Gastrocnemius medialis (tissue), 4 donors: Measurements from ENCODE around the gene TGFA. TPM values are rescaled to one million over a fixed set of nuclear protein-coding genes. Genes with fewer than 3 reads are reported as not detected.

Experiments used
- ATAC-seq, 2 donors: fragments of 150-250 bp; one replicate each; pipeline ENCODE4 v1.9.1; 2016
- DNase-seq, 2 donors: peaks; one replicate each; pipeline ENCODE4 v3.0.0-alpha.2; 2019
- H3K27ac ChIP-seq, 4 donors: fragments of 200-600 bp; sonication (generic); 1 replicate in 1 of 4; 2 replicates in 3 of 4; pipeline ENCODE4 v1.5.1; 2016 to 2018; ENCODE audit warnings: mild to moderate bottlenecking in 2 of 4, moderate library complexity in 1 of 4
- H3K27me3 ChIP-seq, 3 donors: fragments of 200-600 bp; sonication (generic) in 2 of 3; 1 replicate in 1 of 3; 2 replicates in 2 of 3; pipeline versions ENCODE4 v1.5.1 to v1.6.0; 2016 to 2019; ENCODE audit warnings: mild to moderate bottlenecking in 1 of 3, moderate library complexity in 1 of 3
- H3K36me3 ChIP-seq, 2 donors: fragments of 200-600 bp; sonication (generic) in 1 of 2; one replicate each; pipeline ENCODE4 v1.5.1; 2017 to 2018
- H3K4me1 ChIP-seq, 2 donors: fragments of 200-600 bp; sonication (generic) in 1 of 2; one replicate each; pipeline ENCODE4 v1.5.1; 2016 to 2017; ENCODE audit warnings: mild to moderate bottlenecking in 2 of 2
- H3K4me3 ChIP-seq, 4 donors: fragments of 200-600 bp; sonication (generic) in 3 of 4; 1 replicate in 1 of 4; 2 replicates in 3 of 4; pipeline ENCODE4 v1.5.1; 2016 to 2019; ENCODE audit warnings: mild to moderate bottlenecking in 2 of 4
- H3K9me3 ChIP-seq, 3 donors: fragments of 200-600 bp; sonication (generic) in 2 of 3; 1 replicate in 1 of 3; 2 replicates in 2 of 3; pipeline ENCODE4 v1.5.1; 2016 to 2019
- CTCF ChIP-seq, 5 experiments: fragments of 450-650 bp in 3 of 5; fragments of 200-600 bp in 2 of 5; sonication (generic) in 2 of 5; IDR thresholded peaks in 4 of 5; conservative IDR thresholded peaks in 1 of 5; 1 replicate in 4 of 5; 2 replicates in 1 of 5; pipeline ENCODE4 v1.5.1; 2016 to 2019; ENCODE audit warnings: antibody characterized with exemption in 5 of 5, mild to moderate bottlenecking in 3 of 5, moderate library complexity in 3 of 5
- POLR2A ChIP-seq, 2 donors: fragments of 450-650 bp; IDR thresholded peaks; one replicate each; pipeline ENCODE4 v1.6.1; 2017; ENCODE audit warnings: antibody characterized with exemption in 2 of 2, mild to moderate bottlenecking in 2 of 2, moderate library complexity in 2 of 2
- in situ Hi-C, 4 donors: fragments of 200-750 bp; cut with MboI; loops; one replicate each; pipeline versions ENCODE4 v1.15.0 to v1.8.0; 2017; ENCODE audit warnings: low sequenced_read_pairs in 4 of 4
- intact Hi-C: fragments of 100-400 bp; cut with DNase I; formaldehyde crosslinking; loops from one replicate; pipeline ENCODE4 v1.15.1; 2023; ENCODE audit warnings: low total_unique reads
- total RNA-seq, 4 donors: library from RNA; depleted of rRNA; stranded (reverse); fragments of >200 nt; gene quantifications; one replicate each; pipeline versions ENCODE4 v1.1.0 to v1.2.3, GENCODE V29; 2016

TGFA gene
- total RNA-seq, 4 donors from 2014 or later, result 0.05 to 0.26 (median 0.18) TPM; not detected in 1

- peaks cover 0 to 3% (median 0%) of the 10 kb centered on the region in 3 donors for H3K27me3 ChIP-seq
- in situ Hi-C loops, result no loop called here
- ATAC-seq (no peak), DNase-seq (no peak)
- no peak overlapping the region for H3K27ac ChIP-seq
- H3K4me3 ChIP-seq, result no peak overlapping the region
- no peaks in the 10 kb centered on the region for H3K4me1 ChIP-seq
- no peaks in the 10 kb centered on the region for H3K9me3 ChIP-seq
- intact Hi-C loops, result no loop called here
- H3K36me3 ChIP-seq, result no peaks in the 10 kb centered on the region
- no peak for TF ChIP-seq CTCF (IDR thresholded peaks at IDR 0.05 in 4 of 5, conservative IDR thresholded peaks at IDR 0.05 in 1 of 5)
- no peak for TF ChIP-seq POLR2A (IDR thresholded peaks at IDR 0.05)
These were observed 41.5 kb downstream of the TGFA start for GRCh38 chr2:70511971-70512729.

GRCh38 chr2:70510313-70510712 is 43.3 kb downstream of the TGFA start:
- TF ChIP-seq POLR2A (IDR thresholded peaks at IDR 0.05) (no peak), CTCF (IDR thresholded peaks at IDR 0.05 in 4 of 5, conservative IDR thresholded peaks at IDR 0.05 in 1 of 5) (no peak)
- H3K27ac ChIP-seq, result no peak overlapping the region
- H3K4me1 ChIP-seq, result no peaks in the 10 kb centered on the region
- peaks cover 0 to 3% (median 0%) of the 10 kb centered on the region in 3 donors for H3K27me3 ChIP-seq
- no peak overlapping the region for H3K4me3 ChIP-seq
- intact Hi-C loops, result no loop called here
- ATAC-seq (no peak), DNase-seq (no peak)
- in situ Hi-C loops, result no loop called here
- H3K9me3 ChIP-seq, result no peaks in the 10 kb centered on the region
- H3K36me3 ChIP-seq, result no peaks in the 10 kb centered on the region

GRCh38 chr2:70509565-70509964 is 44.1 kb downstream of the TGFA start:
- in situ Hi-C loops, result no loop called here
- no peaks in the 10 kb centered on the region for H3K36me3 ChIP-seq
- H3K27ac ChIP-seq, result no peak overlapping the region
- H3K4me3 ChIP-seq, result no peak overlapping the region
- ATAC-seq, result no peak
- DNase-seq, result no peak
- TF ChIP-seq POLR2A (IDR thresholded peaks at IDR 0.05) (no peak), CTCF (IDR thresholded peaks at IDR 0.05 in 4 of 5, conservative IDR thresholded peaks at IDR 0.05 in 1 of 5) (no peak)
- H3K27me3 ChIP-seq, result peaks cover 0 to 3% (median 0%) of the 10 kb centered on the region in 3 donors
- H3K9me3 ChIP-seq, result no peaks in the 10 kb centered on the region
- H3K4me1 ChIP-seq, result no peaks in the 10 kb centered on the region
- intact Hi-C loops, result no loop called here

GRCh38 chr2:70508711-70509462 is 44.7 kb downstream of the TGFA start:
- no peak overlapping the region for H3K4me3 ChIP-seq
- DNase-seq (no peak), ATAC-seq (no peak)
- intact Hi-C loops, result no loop called here
- no peak for TF ChIP-seq CTCF (IDR thresholded peaks at IDR 0.05 in 4 of 5, conservative IDR thresholded peaks at IDR 0.05 in 1 of 5)
- TF ChIP-seq POLR2A (IDR thresholded peaks at IDR 0.05), result no peak
- no peaks in the 10 kb centered on the region for H3K4me1 ChIP-seq
- no peaks in the 10 kb centered on the region for H3K36me3 ChIP-seq
- in situ Hi-C loops, result no loop called here
- peaks cover 0 to 3% (median 0%) of the 10 kb centered on the region in 3 donors for H3K27me3 ChIP-seq
- H3K27ac ChIP-seq, result no peak overlapping the region
- no peaks in the 10 kb centered on the region for H3K9me3 ChIP-seq
